ENCODE measurements around the gene TSPAN9. TPM values are rescaled to one million over a fixed set of nuclear protein-coding genes. Genes with fewer than 3 reads are reported as not detected.
A peak's percentile ranks its signal among the peaks of the same experiment; 100 is the strongest.

The TSPAN9 gene
- total RNA-seq, 1 experiment from 2014 or later = 18.8 TPM

DNA sequence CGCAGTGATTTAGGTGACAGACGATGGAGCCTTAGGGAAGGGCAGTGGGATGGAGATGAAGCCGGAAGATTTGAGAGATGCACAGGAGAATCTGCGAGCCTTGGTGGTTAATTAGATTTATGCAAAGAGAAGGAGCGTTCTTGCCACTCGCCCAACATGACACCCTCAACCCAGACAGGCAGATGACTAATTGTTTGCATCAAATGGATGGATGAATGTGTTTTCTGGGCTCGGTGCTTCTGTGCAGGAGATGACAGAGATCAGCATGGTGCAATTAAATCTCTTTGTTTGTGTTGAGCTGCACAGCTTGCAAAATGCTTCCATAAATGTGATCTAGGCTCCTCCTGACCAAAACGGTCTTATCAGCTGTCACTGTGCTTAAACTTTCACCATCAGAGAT is 211.5 kb downstream of the TSPAN9 start:
- in situ Hi-C loops (cut with HindIII; ENCODE audit: low sequenced_read_pairs) = loop anchor here (25.0 kb wide), 1 partner anchor 201 kb away; the partner anchor contains the start of gene TSPAN9

DNA sequence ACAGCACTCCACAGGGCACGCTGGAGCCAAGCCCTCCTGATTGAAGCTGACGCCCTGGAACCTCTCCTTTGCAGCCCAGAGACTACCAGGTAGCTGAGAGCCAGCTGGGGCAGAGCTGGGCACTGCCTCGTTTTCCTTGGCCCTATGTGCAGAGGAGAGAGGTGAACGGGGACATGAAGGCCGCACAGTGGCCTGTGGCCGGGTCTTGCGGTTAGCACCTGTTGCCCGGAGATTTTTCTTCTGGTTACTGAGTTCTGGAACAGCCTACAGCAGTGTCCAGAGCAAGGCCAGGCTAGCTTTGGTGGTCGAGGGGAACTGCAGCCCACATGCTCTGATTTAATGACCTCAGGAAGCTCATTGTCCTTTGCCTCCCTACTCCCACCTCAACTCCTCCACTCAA is 212.5 kb downstream of the TSPAN9 start:
- in situ Hi-C loops (cut with HindIII; ENCODE audit: low sequenced_read_pairs) = loop anchor here (25.0 kb wide), 1 partner anchor 202 kb away; the partner anchor contains the start of gene TSPAN9
- no peak for DNase-seq (ENCODE audit: low spot score)

More for the DNA sequence above, 211.5 kb downstream of the TSPAN9 start:
- DNase-seq (ENCODE audit: low spot score) = no peak

DNA sequence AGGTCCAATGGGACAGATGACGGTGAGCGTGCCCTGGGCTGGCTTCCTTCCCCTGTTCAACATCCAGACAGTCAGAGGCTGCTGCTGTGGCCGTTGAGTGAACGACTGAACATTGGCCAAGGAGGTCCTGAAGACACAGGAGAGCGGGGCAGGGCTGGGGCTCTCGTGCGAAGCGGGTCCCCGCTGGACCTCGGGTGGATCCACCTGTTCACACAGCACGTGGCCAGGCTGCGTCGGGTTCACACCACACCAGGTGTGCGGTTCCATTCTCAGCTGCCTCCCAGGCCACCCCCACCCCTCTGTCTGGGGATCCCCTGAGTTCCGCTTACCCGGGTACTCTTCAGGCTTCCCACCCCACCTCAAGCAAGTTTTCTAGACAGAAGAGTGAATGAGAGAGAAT is 214.8 kb downstream of the TSPAN9 start:
- in situ Hi-C loops (cut with HindIII; ENCODE audit: low sequenced_read_pairs) = loop anchor here (25.0 kb wide), 1 partner anchor 205 kb away; the partner anchor contains the start of gene TSPAN9
- no peak for DNase-seq (ENCODE audit: low spot score)

DNA sequence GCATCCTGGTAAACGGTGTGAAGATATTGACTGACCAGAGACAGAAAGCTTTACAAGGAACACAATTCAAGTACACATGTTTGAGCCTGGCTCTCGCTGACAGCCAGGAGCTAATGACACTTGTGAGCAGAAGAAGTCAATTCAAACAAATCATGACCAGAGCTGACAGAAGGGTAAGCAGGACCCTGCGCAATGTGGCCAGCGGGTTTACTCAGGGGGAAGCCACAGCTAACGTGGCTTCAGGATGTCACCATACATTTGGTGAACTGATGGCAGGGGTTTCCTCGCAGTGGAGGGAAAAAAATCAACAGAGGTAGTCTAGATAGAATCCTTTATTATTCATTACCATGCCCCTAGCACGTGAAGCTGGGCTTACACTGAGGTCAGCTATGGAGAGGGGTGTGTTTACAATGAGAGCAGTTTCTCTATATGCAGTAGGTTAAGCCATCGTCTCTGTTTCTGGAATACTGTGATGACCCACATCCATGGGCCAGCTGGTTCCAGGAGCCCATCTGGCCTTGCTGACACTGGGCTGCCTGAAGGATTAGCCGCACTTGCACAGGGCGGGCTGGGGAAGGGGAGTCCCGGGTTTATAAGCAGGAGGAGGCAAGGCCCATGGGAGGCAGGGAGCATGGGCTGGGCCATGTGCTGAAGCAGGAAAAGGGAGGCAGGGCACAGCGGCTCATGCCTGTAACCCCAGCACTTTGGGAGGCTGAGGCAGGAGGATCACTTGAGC is 215.7 kb downstream of the TSPAN9 start:
- in situ Hi-C loops (cut with HindIII; ENCODE audit: low sequenced_read_pairs) = loop anchor here (25.0 kb wide), 1 partner anchor 206 kb away; the partner anchor contains the start of gene TSPAN9
- no peak for DNase-seq (ENCODE audit: low spot score)

DNA sequence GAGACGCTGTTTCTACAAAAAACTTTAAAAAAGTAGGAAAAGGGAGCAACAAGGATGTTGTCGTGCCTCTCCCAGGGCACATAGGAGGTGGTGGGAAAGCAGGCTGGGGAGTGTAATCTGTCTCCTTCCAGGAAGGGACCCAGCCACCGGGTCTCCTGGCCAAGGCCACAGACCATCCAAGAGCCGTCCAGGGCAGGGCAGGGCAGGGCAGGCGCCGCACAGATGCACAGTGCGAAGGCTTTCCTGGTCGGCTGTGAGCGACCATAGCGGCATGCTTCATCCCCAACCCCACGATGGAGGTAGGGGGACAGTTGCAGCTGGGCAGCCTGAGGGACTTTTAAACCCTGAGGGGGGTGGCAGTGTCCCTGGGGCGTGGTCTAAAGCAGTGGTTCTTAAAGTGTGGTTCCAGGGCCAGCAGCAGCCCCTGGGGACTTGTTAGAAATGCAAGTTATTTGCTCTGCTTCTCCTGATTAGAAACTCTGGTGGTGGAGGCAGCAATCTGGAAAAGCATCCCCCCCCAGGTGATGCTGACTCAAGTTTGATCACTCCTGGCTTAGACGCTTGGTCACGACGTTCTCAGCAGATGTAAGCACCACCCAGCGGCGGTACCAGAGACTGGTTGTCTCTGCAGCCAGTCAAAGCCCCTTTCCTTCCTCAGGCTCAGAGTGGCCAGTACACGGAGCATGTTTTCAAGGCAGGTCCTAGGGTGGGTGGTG is 216.4 kb downstream of the TSPAN9 start:
- in situ Hi-C loops (cut with HindIII; ENCODE audit: low sequenced_read_pairs) = loop anchor here (25.0 kb wide), 1 partner anchor 206 kb away; the partner anchor contains the start of gene TSPAN9
- no peak for DNase-seq (ENCODE audit: low spot score)

DNA sequence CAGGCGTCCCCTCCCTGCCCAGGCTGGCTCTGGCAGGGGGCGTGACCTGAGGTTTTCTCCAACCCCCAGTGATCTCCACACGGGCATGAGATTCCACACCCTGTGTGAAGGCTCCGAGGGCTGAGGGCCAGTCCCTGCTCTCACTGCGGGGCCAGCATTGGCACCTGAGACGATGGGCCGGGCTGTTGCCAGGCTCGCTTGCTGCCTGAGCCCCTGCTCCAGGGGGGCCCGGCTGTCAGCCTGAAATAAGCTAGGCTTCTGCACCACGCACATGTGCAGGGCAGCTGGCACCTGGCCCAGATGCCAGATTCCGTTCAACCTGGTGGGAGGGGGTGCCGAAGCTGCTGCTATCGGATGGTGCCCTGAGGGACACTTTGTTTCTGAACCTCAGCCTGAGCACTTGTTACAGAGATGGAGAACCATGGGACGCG is 217.3 kb downstream of the TSPAN9 start:
- peak; percentile 69 for DNase-seq (ENCODE audit: low spot score)
- in situ Hi-C loops (cut with HindIII; ENCODE audit: low sequenced_read_pairs) = loop anchor here (25.0 kb wide), 1 partner anchor 207 kb away; the partner anchor contains the start of gene TSPAN9

GRCh38 chr12:3295225-3295624 is 218.0 kb downstream of the TSPAN9 start:
- DNase-seq (ENCODE audit: low spot score) = no peak
- in situ Hi-C loops (cut with HindIII; ENCODE audit: low sequenced_read_pairs) = loop anchor here (25.0 kb wide), 1 partner anchor 208 kb away; the partner anchor contains the start of gene TSPAN9

- in situ Hi-C loops (cut with HindIII; ENCODE audit: low sequenced_read_pairs) = loop anchor here (25.0 kb wide), 1 partner anchor 209 kb away; the partner anchor contains the start of gene TSPAN9
These were observed 218.6 kb downstream of the TSPAN9 start for GRCh38 chr12:3295646-3296408.

DNA sequence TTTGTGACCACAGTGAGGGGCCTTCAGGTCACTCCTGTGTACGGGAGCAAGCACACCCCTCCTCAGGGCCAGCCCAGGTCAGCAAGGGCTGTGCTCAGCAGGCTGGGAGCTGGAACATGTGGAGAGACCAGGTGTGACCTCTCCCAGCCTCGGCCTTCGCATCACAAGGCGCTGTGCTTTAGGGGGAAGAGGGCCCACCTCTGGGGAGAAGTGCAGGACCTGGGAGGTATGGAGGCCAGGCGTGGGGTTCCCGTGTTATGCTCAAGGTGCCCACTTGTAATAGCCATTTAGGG is 219.2 kb downstream of the TSPAN9 start:
- in situ Hi-C loops (cut with HindIII; ENCODE audit: low sequenced_read_pairs) = loop anchor here (25.0 kb wide), 1 partner anchor 209 kb away; the partner anchor contains the start of gene TSPAN9
- no peak for DNase-seq (ENCODE audit: low spot score)

More at GRCh38 chr12:3295646-3296408, 218.6 kb downstream of the TSPAN9 start:
- DNase-seq (ENCODE audit: low spot score) = peak; percentile 73

- peak; percentile 21 for DNase-seq (ENCODE audit: low spot score)
- in situ Hi-C loops (cut with HindIII; ENCODE audit: low sequenced_read_pairs) = loop anchor here (25.0 kb wide), 1 partner anchor 211 kb away; the partner anchor contains the start of gene TSPAN9
These were observed 221.4 kb downstream of the TSPAN9 start for GRCh38 chr12:3298603-3299002.

DNA sequence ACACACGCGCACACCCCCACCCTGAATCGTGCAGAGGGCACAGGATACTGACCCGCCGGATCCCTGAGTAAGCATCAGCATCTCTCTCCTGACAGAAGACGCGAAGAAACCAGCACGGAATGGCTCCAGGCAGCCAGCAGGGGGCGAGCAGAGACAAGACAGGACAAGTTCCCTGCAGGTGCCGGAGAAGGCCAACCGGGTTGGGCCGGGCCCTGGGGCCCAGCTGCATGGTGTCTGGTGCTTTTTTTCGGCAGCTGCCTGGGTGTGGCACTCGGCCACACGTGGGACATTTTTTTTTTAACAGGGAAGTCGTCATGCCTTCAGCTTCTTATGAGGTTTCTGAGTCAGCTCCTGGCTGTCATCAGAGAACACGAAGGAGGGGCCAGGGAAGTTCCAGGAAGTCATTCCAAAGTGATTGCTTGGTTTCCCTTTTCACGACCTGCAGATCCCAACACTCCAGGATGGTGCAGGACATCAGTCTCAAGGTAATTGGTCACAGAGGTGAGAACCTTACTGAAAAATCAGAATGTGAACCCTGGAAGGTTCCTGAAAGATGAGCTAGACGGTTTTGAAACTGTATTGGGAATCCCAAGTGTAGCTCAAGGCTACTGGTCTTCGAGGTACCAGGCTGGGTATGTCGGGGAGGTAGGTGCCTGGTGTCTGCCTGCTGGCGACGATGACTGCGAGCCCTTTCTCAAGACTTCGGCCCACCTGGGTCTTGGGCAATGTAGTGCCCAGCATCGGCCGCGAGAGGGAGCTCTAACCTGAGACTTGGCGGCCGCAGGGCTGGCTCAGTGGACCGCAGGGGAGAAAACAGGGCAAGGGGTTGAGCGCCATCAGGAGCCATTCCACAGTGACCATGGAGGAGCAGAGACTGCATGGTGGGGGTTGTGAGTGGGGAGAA is 223.0 kb downstream of the TSPAN9 start:
- in situ Hi-C loops (cut with HindIII; ENCODE audit: low sequenced_read_pairs) = loop anchor here (25.0 kb wide), 1 partner anchor 213 kb away; the partner anchor contains the start of gene TSPAN9

GRCh38 chr12:3300833-3301401 is 223.7 kb downstream of the TSPAN9 start:
- DNase-seq (ENCODE audit: low spot score) = no peak
- in situ Hi-C loops (cut with HindIII; ENCODE audit: low sequenced_read_pairs) = no loop called here

More for the DNA sequence above, 223.0 kb downstream of the TSPAN9 start:
- DNase-seq (ENCODE audit: low spot score) = peak; percentile 90

DNA sequence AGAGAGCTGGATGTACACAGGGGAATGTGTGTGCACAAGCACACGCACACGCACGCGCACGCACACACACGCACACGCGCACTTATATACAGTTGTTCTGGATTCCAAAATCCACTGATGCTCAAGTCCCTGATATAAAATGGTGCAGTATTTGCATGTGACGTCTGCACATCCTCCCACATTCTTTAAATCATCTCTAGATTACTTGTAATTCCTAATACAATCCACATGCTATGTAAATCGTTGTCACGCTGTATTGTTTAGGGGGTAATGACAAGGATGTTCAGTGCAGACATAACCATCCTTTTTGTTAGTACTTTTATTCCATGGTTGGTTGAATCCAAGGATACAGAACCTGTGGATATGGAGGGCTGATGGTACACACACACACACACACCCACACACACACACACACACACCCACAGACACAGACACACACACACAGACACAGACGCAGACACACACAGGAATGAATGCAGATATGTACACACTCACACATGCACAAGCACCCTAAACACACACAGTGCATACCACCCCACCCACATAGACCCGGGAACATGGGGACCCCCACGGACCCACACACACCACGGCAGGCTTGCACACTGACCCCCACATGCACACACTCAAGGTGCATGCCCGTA is 225.3 kb downstream of the TSPAN9 start:
- no peak for DNase-seq (ENCODE audit: low spot score)
- in situ Hi-C loops (cut with HindIII; ENCODE audit: low sequenced_read_pairs) = no loop called here

DNA sequence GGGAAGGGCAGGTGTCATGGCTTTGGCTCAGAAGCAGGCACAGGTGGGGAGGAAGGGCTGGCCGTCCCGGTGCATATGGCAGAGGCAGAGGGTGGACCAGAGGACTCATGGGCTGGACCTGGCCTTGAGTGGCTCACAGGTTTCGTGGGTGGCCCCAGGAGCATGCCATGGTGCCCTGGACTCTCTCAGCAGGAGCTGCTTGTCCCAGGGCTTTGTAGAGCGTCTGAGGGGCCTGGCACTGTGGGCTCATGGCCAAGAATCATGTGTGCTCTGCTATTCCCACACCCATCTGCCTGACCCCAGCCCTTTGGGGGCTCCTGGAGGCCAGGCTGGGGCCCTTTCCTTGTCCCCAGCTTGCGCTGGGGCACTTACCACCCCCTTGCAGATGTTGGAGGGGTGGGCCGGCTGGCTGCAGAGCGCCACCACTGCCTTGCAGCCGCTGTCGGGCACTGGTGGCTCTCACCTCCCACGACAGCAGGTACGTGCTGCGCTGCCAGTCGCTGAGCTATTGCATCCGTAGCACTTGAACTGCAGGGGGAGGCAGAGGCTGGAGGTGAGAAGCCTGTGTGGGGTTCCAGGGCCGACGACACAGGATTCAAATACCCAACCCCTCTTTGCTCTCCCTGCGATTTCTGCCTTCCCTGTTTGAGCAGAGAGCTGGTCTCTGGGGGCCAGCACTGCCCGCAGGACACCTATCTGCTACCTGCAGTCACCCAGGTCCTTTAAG is 226.4 kb downstream of the TSPAN9 start:
- DNase-seq (ENCODE audit: low spot score) = no peak
- in situ Hi-C loops (cut with HindIII; ENCODE audit: low sequenced_read_pairs) = no loop called here

DNA sequence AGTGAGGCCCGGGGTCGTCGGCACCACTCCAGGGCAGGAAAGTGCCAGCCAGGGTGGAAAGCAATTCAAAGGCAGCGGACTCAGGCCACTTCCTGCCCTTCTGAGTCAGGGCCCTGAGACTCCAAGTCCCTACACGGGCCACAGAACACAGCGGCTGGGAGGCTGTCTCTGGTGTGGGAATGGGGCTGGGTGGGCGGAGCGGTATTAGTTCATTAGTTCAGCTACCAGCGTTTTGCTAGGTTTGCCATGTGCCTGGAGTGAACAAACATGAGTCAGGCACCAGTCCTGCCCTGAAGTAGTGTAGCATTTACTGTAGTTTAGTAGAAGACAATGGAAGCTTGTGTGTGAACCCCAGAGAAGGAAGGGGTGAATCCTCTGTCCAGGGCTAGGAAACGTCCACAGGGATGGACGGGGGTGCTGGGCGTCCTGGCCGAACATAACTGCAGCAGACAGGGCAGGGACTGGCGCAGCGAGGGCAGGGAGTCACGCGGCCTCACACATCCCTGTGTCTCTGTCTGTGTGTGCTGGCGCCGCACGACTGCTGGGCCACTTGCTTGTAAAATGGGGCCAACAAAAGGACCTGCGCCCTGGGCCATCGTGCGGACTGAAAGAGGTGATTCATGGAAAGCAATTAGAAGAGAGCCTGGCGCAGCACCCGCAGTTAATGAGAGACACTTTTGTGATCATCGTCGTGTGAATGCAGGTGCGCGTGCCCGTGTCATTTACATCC is 227.4 kb downstream of the TSPAN9 start:
- DNase-seq (ENCODE audit: low spot score) = no peak
- in situ Hi-C loops (cut with HindIII; ENCODE audit: low sequenced_read_pairs) = no loop called here

DNA sequence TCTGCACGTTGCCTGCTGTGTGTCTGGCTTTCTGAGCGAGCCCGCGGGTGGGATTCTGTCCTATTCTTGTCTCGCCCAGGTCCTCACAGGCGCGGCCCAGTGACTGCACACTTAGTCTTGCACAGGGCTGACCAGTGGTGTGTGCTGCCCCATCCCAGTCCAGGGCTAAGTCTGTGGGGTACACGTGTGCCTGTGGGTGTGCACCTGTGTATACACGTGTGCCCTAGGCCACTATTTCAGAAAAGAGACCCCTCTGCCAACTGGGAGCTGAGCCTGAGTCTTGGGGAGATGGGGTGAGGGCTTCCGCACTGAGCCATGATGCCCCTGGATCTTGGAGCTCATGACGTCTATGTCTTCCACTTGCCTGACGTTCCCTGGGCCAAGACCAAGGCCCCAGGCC is 228.3 kb downstream of the TSPAN9 start:
- in situ Hi-C loops (cut with HindIII; ENCODE audit: low sequenced_read_pairs) = no loop called here

More for the DNA sequence above, 228.3 kb downstream of the TSPAN9 start:
- DNase-seq (ENCODE audit: low spot score) = no peak

Data from G401 (cell line).